VCaP (cell line): ENCODE results near the gene BMERB1.

Experiments
- H3K27ac ChIP-seq: fragments of 450-650 bp; 2 replicates; pipeline ENCODE4 v1.5.1; 2017
- TF ChIP-seq, protein P1 (sequence below): fragments of 450-650 bp; conservative IDR thresholded peaks from 2 replicates; pipeline ENCODE4 v1.5.1; 2017; ENCODE audit warnings: mild to moderate bottlenecking, moderate library complexity

BMERB1 gene

DNA sequence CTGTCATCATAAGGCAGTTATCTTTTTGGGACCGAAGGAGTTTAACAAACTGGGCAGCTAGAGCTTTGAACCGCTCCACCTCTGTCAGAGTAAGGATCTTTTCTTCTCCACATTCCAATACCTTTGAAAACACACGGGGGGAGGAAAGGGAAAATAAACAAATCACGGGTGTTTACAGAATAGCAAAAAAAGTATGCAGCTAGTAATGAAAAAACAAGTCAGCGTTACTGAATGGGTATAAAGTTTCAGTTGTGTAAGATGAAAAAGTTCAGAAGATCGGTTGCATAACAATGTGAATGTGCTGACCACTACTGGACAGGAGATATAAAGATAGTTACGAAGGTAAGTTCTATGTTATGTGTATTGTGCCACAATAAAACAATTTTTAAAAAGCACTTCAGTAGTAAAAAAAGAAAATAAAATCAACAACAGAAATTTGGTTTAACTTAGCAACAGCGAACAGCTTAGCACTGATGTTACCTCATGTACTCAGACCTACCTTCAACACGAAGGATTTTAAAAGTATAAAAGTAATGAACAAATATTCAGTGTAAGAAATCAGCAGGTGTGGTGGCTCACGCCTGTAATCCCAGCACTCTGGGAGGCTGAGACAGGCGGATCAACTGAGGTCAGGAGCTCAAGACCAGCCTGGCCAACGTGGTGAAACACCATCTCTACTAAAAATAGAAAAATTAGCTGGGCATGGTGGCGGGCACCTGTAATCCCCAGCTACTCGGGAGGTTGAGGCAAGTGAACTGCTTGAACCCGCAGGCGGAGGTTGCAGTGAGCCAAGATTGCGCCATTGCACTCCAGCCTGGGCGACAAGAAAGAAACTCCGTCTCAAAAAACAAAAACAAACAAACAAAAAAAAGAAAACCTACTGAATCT is 174.3 kb downstream of the BMERB1 start:
- H3K27ac ChIP-seq = no peak overlapping the region
- TF ChIP-seq, protein P1, sequence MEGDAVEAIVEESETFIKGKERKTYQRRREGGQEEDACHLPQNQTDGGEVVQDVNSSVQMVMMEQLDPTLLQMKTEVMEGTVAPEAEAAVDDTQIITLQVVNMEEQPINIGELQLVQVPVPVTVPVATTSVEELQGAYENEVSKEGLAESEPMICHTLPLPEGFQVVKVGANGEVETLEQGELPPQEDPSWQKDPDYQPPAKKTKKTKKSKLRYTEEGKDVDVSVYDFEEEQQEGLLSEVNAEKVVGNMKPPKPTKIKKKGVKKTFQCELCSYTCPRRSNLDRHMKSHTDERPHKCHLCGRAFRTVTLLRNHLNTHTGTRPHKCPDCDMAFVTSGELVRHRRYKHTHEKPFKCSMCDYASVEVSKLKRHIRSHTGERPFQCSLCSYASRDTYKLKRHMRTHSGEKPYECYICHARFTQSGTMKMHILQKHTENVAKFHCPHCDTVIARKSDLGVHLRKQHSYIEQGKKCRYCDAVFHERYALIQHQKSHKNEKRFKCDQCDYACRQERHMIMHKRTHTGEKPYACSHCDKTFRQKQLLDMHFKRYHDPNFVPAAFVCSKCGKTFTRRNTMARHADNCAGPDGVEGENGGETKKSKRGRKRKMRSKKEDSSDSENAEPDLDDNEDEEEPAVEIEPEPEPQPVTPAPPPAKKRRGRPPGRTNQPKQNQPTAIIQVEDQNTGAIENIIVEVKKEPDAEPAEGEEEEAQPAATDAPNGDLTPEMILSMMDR = no peak

DNA sequence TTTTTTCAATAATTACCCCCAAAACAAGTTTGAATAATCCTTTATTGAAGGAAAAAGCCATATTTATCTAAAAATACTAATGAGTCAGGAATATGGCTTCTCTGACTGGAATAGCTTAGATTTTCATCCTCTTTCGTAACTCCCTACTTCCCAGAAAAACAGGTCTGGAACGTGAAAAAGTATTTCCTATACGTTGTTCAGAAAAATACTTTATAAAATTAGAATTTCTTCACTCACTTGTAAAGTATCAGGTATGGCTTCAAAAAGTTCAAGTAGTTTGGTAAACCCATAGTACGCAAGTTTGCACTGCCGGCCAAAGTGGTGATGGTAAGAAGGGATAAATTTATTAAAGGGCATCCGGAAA is 174.9 kb downstream of the BMERB1 start:
- TF ChIP-seq, protein P1 = no peak
- H3K27ac ChIP-seq = no peak overlapping the region

GRCh38 chr16:15610369-15610871 is 176.0 kb downstream of the BMERB1 start:
- no peak overlapping the region for H3K27ac ChIP-seq
- TF ChIP-seq, protein P1 = no peak

- TF ChIP-seq, protein P1 = no peak
- H3K27ac ChIP-seq = no peak overlapping the region
These were observed 177.2 kb downstream of the BMERB1 start for GRCh38 chr16:15611610-15612009.

GRCh38 chr16:15613676-15614075 is 179.3 kb downstream of the BMERB1 start:
- no peak overlapping the region for H3K27ac ChIP-seq
- TF ChIP-seq, protein P1 = no peak

DNA sequence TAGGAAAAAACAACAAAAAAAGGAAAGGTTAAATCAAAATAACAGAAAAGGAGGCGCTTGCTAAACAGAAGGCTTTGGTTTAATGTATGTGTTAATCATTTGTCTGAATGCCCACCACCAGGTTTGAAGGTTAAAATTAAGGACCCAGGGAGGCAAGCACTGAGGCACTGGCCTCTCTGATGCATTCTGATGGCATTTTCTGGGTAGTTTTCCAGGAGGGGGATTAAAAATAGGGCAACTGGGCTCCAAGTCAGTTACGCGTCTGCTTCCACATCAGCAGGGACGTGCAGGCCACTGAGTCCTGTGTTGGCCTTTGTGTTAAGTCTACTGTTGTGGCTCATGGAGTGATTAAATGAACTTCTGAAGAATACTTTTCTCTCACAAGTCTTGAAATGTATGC is 181.6 kb downstream of the BMERB1 start:
- H3K27ac ChIP-seq = no peak overlapping the region
- TF ChIP-seq, protein P1 = no peak

DNA sequence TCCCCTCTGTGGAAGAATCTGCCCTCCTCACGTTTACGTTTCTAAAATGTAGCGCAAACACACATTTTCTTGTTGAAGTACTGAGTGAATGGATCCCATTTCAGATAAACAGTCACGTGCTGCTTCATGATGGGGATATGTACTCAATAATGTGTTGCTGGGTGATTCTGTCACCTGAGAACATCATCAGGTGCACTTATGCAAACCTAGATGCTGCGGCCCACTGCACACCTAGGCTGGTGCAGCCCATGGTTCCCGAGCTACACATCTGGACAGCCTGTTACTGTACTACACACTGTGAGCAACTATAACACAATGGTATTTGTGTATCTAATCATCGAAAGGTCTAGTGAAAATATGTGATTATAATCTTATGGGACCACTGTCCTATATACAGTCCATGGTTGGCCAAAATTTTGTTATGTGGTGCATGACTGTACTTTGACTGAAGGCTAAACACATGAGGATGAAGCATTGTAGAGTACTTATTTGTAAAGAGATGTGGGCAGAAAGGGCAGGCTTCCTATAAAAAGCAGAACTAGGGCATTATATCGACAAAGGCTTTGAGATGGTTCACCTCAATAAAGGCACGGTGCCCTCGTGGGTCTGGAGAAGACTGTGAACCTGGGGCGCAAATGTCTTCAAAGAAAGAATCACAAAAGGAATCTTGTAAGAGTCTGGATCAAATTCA is 182.2 kb downstream of the BMERB1 start:
- H3K27ac ChIP-seq = no peak overlapping the region
- TF ChIP-seq, protein P1 = no peak
